DND-41 (cell line): ENCODE data around the gene VEGFC.

Experiments
- EZH2 ChIP-seq: IDR thresholded peaks from 3 replicates; pipeline ENCODE4 v1.6.1; 2012; ENCODE audit warnings: borderline replicate concordance, low read depth, mild to moderate bottlenecking, moderate library complexity, low read length, inconsistent platforms; ENCODE audit not compliant: severe bottlenecking
- TF ChIP-seq, protein P1 (sequence below): IDR thresholded peaks from 2 replicates; pipeline ENCODE4 v1.5.1; 2012; ENCODE audit warnings: borderline replicate concordance, low read length, moderate library complexity, mild to moderate bottlenecking; ENCODE audit not compliant: poor library complexity, severe bottlenecking; ENCODE audit errors: extremely low read depth

DNA sequence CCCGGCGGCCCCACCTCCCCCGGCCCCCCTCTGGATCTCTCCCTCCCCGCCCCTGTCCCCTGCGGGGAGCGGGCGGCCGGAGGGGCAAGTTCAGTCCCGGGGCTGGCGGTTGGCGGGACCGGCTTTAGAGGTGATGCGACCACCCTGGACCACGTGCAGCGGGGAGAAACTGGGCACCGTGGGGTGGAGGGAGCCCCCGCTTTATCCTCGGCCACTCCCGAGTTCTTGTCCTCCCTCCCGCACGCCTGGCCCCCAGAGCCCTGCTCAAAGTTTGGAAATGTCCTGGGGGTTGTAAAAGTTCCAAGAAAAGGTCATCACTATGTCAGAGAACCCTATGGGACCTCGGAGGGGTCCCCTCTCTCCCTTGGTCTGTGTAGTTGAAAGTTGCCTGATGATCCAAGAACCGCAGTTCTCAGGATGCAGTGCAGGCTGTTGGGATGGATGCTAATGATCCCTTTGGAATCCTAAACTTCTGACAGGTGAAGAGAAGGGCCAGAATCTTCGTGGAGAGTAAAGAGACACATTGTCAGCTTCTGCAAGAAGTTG lies 411 bp upstream of the VEGFC start:
- TF ChIP-seq, protein P1, sequence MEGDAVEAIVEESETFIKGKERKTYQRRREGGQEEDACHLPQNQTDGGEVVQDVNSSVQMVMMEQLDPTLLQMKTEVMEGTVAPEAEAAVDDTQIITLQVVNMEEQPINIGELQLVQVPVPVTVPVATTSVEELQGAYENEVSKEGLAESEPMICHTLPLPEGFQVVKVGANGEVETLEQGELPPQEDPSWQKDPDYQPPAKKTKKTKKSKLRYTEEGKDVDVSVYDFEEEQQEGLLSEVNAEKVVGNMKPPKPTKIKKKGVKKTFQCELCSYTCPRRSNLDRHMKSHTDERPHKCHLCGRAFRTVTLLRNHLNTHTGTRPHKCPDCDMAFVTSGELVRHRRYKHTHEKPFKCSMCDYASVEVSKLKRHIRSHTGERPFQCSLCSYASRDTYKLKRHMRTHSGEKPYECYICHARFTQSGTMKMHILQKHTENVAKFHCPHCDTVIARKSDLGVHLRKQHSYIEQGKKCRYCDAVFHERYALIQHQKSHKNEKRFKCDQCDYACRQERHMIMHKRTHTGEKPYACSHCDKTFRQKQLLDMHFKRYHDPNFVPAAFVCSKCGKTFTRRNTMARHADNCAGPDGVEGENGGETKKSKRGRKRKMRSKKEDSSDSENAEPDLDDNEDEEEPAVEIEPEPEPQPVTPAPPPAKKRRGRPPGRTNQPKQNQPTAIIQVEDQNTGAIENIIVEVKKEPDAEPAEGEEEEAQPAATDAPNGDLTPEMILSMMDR: no peak
- no peak for TF ChIP-seq EZH2
